Mesenchymal stem cell (in vitro differentiated cells and primary cell): ENCODE measurements around the gene LILRB1.

Source experiments
- DNase-seq: peaks from one replicate; pipeline ENCODE4 v3.0.0-alpha.2; 2013
- H2AFZ ChIP-seq: one replicate; pipeline ENCODE4 v1.6.1; 2013; ENCODE audit warnings: low read depth, mild to moderate bottlenecking, control low read depth, inconsistent platforms, low read length, moderate library complexity
- H2AK5ac ChIP-seq: 2 replicates; pipeline ENCODE4 v1.6.1; 2013; ENCODE audit warnings: low read length, moderate library complexity, mild to moderate bottlenecking, inconsistent platforms; ENCODE audit not compliant: severe bottlenecking
- H2BK120ac ChIP-seq: one replicate; pipeline ENCODE4 v1.6.1; 2013; ENCODE audit warnings: low read depth, mild to moderate bottlenecking, inconsistent platforms, low read length, moderate library complexity
- H2BK12ac ChIP-seq, 2 experiments: one replicate each; pipeline ENCODE4 v1.6.1; 2013; ENCODE audit warnings: inconsistent platforms in 2 of 2, low read length in 2 of 2, mild to moderate bottlenecking in 2 of 2, moderate library complexity in 2 of 2, control low read depth in 1 of 2
- H2BK15ac ChIP-seq: one replicate; pipeline ENCODE4 v1.6.1; 2013; ENCODE audit warnings: mild to moderate bottlenecking, low read depth, inconsistent platforms; ENCODE audit not compliant: poor library complexity, severe bottlenecking
- H2BK5ac ChIP-seq: 2 replicates; pipeline ENCODE4 v1.6.1; 2013; ENCODE audit warnings: low read depth, mild to moderate bottlenecking, low read length, control low read depth, inconsistent platforms; ENCODE audit not compliant: poor library complexity, severe bottlenecking
- H3K14ac ChIP-seq, 2 experiments: one replicate each; pipeline ENCODE4 v1.6.1; 2013; ENCODE audit warnings: inconsistent platforms in 2 of 2, low read length in 2 of 2, control low read depth in 1 of 2, mild to moderate bottlenecking in 1 of 2, moderate library complexity in 1 of 2
- H3K18ac ChIP-seq, 2 experiments: one replicate each; pipeline ENCODE4 v1.6.1; 2013; ENCODE audit warnings: inconsistent platforms in 2 of 2, low read length in 2 of 2, control low read depth in 1 of 2, low read depth in 1 of 2, mild to moderate bottlenecking in 1 of 2
- H3K23ac ChIP-seq, 2 experiments: one replicate each; pipeline ENCODE4 v1.6.1; 2013; ENCODE audit warnings: inconsistent platforms in 2 of 2, low read length in 2 of 2, mild to moderate bottlenecking in 2 of 2, moderate library complexity in 2 of 2, control low read depth in 1 of 2
- H3K27ac ChIP-seq: 2 replicates; pipeline ENCODE4 v1.5.1; 2013; ENCODE audit warnings: mild to moderate bottlenecking, moderate library complexity, low read length, control low read depth, inconsistent platforms; ENCODE audit not compliant: poor library complexity, severe bottlenecking
- H3K27me3 ChIP-seq, 2 experiments: 2 replicates each; pipeline versions ENCODE4 v1.6.1 to v1.7.0; 2013; ENCODE audit warnings: low read length in 2 of 2, mild to moderate bottlenecking in 2 of 2, moderate library complexity in 2 of 2, control low read depth in 1 of 2, inconsistent platforms in 1 of 2; ENCODE audit not compliant: control insufficient read depth in 1 of 2, insufficient read depth in 1 of 2
- H3K36me3 ChIP-seq, 2 experiments: 2 replicates each; pipeline versions ENCODE4 v1.6.1 to v1.7.0; 2013; ENCODE audit warnings: low read length in 2 of 2, control low read depth in 1 of 2, inconsistent platforms in 1 of 2, low read depth in 1 of 2, mild to moderate bottlenecking in 1 of 2; ENCODE audit not compliant: insufficient read depth in 2 of 2, control insufficient read depth in 1 of 2
- H3K4ac ChIP-seq, 2 experiments: one replicate each; pipeline ENCODE4 v1.6.1; 2013; ENCODE audit warnings: inconsistent platforms in 2 of 2, low read length in 2 of 2, mild to moderate bottlenecking in 2 of 2, moderate library complexity in 2 of 2, control low read depth in 1 of 2, low read depth in 1 of 2
- H3K4me1 ChIP-seq: 2 replicates; pipeline ENCODE4 v1.6.1; 2013; ENCODE audit warnings: low read depth, low read length, control low read depth; ENCODE audit not compliant: control insufficient read depth, insufficient read depth
- H3K4me2 ChIP-seq: 2 replicates; pipeline ENCODE4 v1.6.1; 2013; ENCODE audit warnings: low read length, mild to moderate bottlenecking, inconsistent platforms; ENCODE audit not compliant: poor library complexity, severe bottlenecking
- H3K4me3 ChIP-seq, 2 experiments: 2 replicates each; pipeline versions ENCODE4 v1.5.1 to v1.7.0; 2013; ENCODE audit warnings: low read length in 2 of 2, mild to moderate bottlenecking in 2 of 2, control low read depth in 1 of 2, low read depth in 1 of 2; ENCODE audit not compliant: insufficient read depth in 1 of 2
- H3K79me1 ChIP-seq: replicated peaks from 2 replicates; pipeline ENCODE4 v1.6.1; 2013; ENCODE audit warnings: mild to moderate bottlenecking, control low read depth, low read length, inconsistent platforms; ENCODE audit not compliant: poor library complexity, severe bottlenecking
- H3K9ac ChIP-seq: 2 replicates; pipeline ENCODE4 v1.7.0; 2013; ENCODE audit warnings: mild to moderate bottlenecking, low read length, moderate library complexity
- H3K9me3 ChIP-seq: 2 replicates; pipeline ENCODE4 v1.7.0; 2013; ENCODE audit warnings: mild to moderate bottlenecking, low read length; ENCODE audit not compliant: control insufficient read depth
- H4K8ac ChIP-seq: one replicate; pipeline ENCODE4 v1.6.1; 2013; ENCODE audit warnings: inconsistent platforms, mild to moderate bottlenecking, low read length, moderate library complexity
- H4K91ac ChIP-seq: one replicate; pipeline ENCODE4 v1.6.1; 2013; ENCODE audit warnings: mild to moderate bottlenecking, low read length, inconsistent platforms
- WGBS: methylation state at CpG from one replicate; pipeline ENCODE4 v1.1.7; 2013; ENCODE audit warnings: mixed read lengths; 5-methylcytosine and 5-hydroxymethylcytosine counted together

Gene LILRB1

GRCh38 chr19:54608792-54609191, 21.5 kb upstream of the LILRB1 start:
- Histone ChIP-seq H4K8ac (no peak overlapping the region), H2AFZ (no peak overlapping the region), H3K27ac (no peak overlapping the region), H2BK120ac (no peak overlapping the region), H3K9me3 (peaks cover 24% of the 10 kb centered on the region), H2BK5ac (no peak overlapping the region), H3K4ac (no peak overlapping the region), H2AK5ac (no peak overlapping the region), H3K18ac (no peak overlapping the region), H3K9ac (no peak overlapping the region), H3K23ac (no peak overlapping the region), H3K36me3 (no peaks in the 10 kb centered on the region), H2BK15ac (no peak overlapping the region), H3K4me2 (no peak overlapping the region), H2BK12ac (no peak overlapping the region), H3K4me3 (no peak overlapping the region), H3K79me1 (no peaks in the 10 kb centered on the region), H3K14ac (no peak overlapping the region), H3K27me3 (no peaks in the 10 kb centered on the region), H4K91ac (no peak overlapping the region), H3K4me1 (no peaks in the 10 kb centered on the region)
- WGBS = 69% methylated on average over 15 of the region's 15 CpGs
- DNase-seq = no peak

DNA sequence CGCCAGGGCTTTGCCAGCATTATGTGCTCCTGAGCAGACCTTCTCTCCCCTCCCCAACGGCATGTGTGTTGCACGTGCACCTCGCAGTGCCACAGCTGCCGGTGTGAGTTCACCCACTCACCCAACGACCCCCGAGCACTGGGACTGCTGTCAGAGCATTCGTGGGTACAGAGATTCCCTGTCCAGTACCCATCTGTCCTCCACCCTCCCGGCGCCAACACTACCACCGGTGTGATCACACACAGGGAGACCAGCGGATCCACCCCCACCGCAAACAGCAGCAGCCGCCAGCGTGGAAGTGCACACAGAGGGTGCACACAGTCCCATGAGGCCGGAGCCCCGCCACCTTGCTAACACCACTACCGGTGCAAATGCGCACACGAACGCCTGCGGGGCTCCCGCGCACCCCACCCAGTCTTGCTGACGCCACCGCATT, 20.9 kb upstream of the LILRB1 start:
- Histone ChIP-seq H3K23ac (no peak overlapping the region), H3K18ac (no peak overlapping the region), H3K14ac (no peak overlapping the region), H3K9me3 (peaks cover 21% of the 10 kb centered on the region), H3K79me1 (no peaks in the 10 kb centered on the region), H3K4ac (no peak overlapping the region), H2BK120ac (no peak overlapping the region), H2AK5ac (no peak overlapping the region), H2BK5ac (no peak overlapping the region), H3K27me3 (no peaks in the 10 kb centered on the region), H3K4me2 (no peak overlapping the region), H2BK15ac (no peak overlapping the region), H3K27ac (no peak overlapping the region), H4K91ac (no peak overlapping the region), H2BK12ac (no peak overlapping the region), H3K4me1 (no peaks in the 10 kb centered on the region), H4K8ac (no peak overlapping the region), H3K36me3 (no peaks in the 10 kb centered on the region), H3K9ac (no peak overlapping the region), H3K4me3 (no peak overlapping the region), H2AFZ (no peak overlapping the region)
- no peak for DNase-seq
- 85% methylated on average over 26 of the region's 26 CpGs for WGBS

GRCh38 chr19:54612428-54612827, 17.9 kb upstream of the LILRB1 start:
- Histone ChIP-seq H3K18ac (no peak overlapping the region), H3K27me3 (no peaks in the 10 kb centered on the region), H3K23ac (no peak overlapping the region), H3K9ac (no peak overlapping the region), H3K4me3 (no peak overlapping the region), H3K9me3 (peaks cover 10% of the 10 kb centered on the region), H2BK12ac (no peak overlapping the region), H3K79me1 (no peaks in the 10 kb centered on the region), H4K8ac (no peak overlapping the region), H3K36me3 (no peaks in the 10 kb centered on the region), H2AFZ (no peak overlapping the region), H3K4ac (no peak overlapping the region), H3K27ac (no peak overlapping the region), H4K91ac (no peak overlapping the region), H2BK120ac (no peak overlapping the region), H3K4me2 (no peak overlapping the region), H2AK5ac (no peak overlapping the region), H2BK15ac (no peak overlapping the region), H3K4me1 (no peaks in the 10 kb centered on the region), H3K14ac (no peak overlapping the region), H2BK5ac (no peak overlapping the region)
- no peak for DNase-seq
- 79% methylated on average over 1 of the region's 1 CpG for WGBS

DNA sequence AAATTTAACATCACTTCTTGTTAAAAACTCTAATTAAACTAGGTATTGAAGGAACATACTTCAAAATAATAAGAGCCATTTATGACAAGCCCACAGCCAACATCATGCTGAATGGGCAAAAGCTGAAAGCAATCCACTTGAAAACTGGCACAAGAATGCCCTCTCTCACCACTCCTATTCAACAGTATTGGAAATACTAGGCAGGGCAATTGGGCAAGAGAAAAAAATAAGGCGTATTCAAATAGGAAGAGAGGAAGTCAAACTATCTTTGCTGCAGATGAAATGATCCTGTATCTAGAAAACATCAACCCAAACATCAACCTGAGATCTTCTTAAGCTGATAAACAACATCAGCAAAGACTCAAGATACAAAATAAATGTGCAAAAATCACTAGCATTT, 15.6 kb upstream of the LILRB1 start:
- H3K27me3 ChIP-seq = no peaks in the 10 kb centered on the region
- H2BK15ac ChIP-seq = no peak overlapping the region
- H4K8ac ChIP-seq = no peak overlapping the region
- H3K18ac ChIP-seq = no peak overlapping the region
- H3K4ac ChIP-seq = no peak overlapping the region
- H3K4me3 ChIP-seq = no peak overlapping the region
- no peak overlapping the region for H4K91ac ChIP-seq
- no peak overlapping the region for H3K27ac ChIP-seq
- H3K14ac ChIP-seq = no peak overlapping the region
- no peak overlapping the region for H3K23ac ChIP-seq
- no peak overlapping the region for H3K4me2 ChIP-seq
- H2BK120ac ChIP-seq = no peak overlapping the region
- peaks cover 10% of the 10 kb centered on the region for H3K9me3 ChIP-seq
- no peak overlapping the region for H3K9ac ChIP-seq
- H2BK12ac ChIP-seq = no peak overlapping the region
- no peak overlapping the region for H2BK5ac ChIP-seq
- H2AFZ ChIP-seq = no peak overlapping the region
- no peaks in the 10 kb centered on the region for H3K36me3 ChIP-seq
- 100% methylated on average over 1 of the region's 1 CpG for WGBS
- H2AK5ac ChIP-seq = no peak overlapping the region
- DNase-seq = no peak
- no peaks in the 10 kb centered on the region for H3K4me1 ChIP-seq
- no peaks in the 10 kb centered on the region for H3K79me1 ChIP-seq
